Peyer's patch (tissue), 4 donors: Measurements from ENCODE around the gene ZBTB2. TPM values are rescaled to one million over a fixed set of nuclear protein-coding genes. Genes with fewer than 3 reads are reported as not detected.

Experiments used
- DNase-seq, 3 donors: peaks; one replicate each; pipeline ENCODE4 v3.0.0-alpha.2; 2017 to 2019
- H3K27ac ChIP-seq, 4 donors: fragments of 200-600 bp; sonication (generic); one replicate each; pipeline ENCODE4 v1.5.1; 2016 to 2019
- H3K27me3 ChIP-seq, 2 donors: fragments of 200-600 bp; sonication (generic); one replicate each; pipeline ENCODE4 v1.5.1; 2019
- H3K36me3 ChIP-seq, 3 donors: fragments of 200-600 bp; sonication (generic); one replicate each; pipeline ENCODE4 v1.5.1; 2016 to 2019
- H3K4me1 ChIP-seq, 4 donors: fragments of 200-600 bp; sonication (generic); one replicate each; pipeline ENCODE4 v1.5.1; 2016 to 2019
- H3K4me3 ChIP-seq, 4 donors: fragments of 200-600 bp; sonication (generic); 1 replicate in 3 of 4; 2 replicates in 1 of 4; pipeline ENCODE4 v1.5.1; 2016 to 2019; ENCODE audit warnings: mild to moderate bottlenecking in 1 of 4
- H3K9me3 ChIP-seq, 4 donors: fragments of 200-600 bp; sonication (generic); one replicate each; pipeline ENCODE4 v1.5.1; 2016 to 2019; ENCODE audit warnings: mild to moderate bottlenecking in 1 of 4
- POLR2A ChIP-seq, 2 donors: fragments of 450-650 bp; IDR thresholded peaks; one replicate each; pipeline ENCODE4 v1.5.1; 2017; ENCODE audit warnings: antibody characterized with exemption in 2 of 2, mild to moderate bottlenecking in 2 of 2, moderate library complexity in 2 of 2
- total RNA-seq, 4 donors: library from RNA; depleted of rRNA; stranded (reverse); fragments of >200 nt; gene quantifications; one replicate each; pipeline ENCODE4 v1.1.0, GENCODE V29; 2016
- TF ChIP-seq, protein P1 (sequence below), 6 experiments: fragments of 450-650 bp in 4 of 6; fragments of 200-600 bp in 2 of 6; sonication (generic) in 1 of 6; IDR thresholded peaks; one replicate each; pipeline ENCODE4 v1.5.1; 2017 to 2019; ENCODE audit warnings: antibody characterized with exemption in 6 of 6, mild to moderate bottlenecking in 3 of 6, moderate library complexity in 1 of 6

ZBTB2 gene
- total RNA-seq, 4 donors from 2014 or later = 7.3 to 12.4 (median 9.9) TPM

GRCh38 chr6:151436300-151436699 is 44.9 kb upstream of the ZBTB2 start:
- no peak overlapping the region for H3K27ac ChIP-seq
- H3K27me3 ChIP-seq = no peaks in the 10 kb centered on the region
- H3K4me1 ChIP-seq = peaks cover 0 to 11% (median 2%) of the 10 kb centered on the region in 4 donors
- no peak for DNase-seq
- no peaks in the 10 kb centered on the region for H3K9me3 ChIP-seq
- H3K4me3 ChIP-seq = no peak overlapping the region
- peaks cover 0 to 22% (median 0%) of the 10 kb centered on the region in 3 donors for H3K36me3 ChIP-seq
- TF ChIP-seq, protein P1, sequence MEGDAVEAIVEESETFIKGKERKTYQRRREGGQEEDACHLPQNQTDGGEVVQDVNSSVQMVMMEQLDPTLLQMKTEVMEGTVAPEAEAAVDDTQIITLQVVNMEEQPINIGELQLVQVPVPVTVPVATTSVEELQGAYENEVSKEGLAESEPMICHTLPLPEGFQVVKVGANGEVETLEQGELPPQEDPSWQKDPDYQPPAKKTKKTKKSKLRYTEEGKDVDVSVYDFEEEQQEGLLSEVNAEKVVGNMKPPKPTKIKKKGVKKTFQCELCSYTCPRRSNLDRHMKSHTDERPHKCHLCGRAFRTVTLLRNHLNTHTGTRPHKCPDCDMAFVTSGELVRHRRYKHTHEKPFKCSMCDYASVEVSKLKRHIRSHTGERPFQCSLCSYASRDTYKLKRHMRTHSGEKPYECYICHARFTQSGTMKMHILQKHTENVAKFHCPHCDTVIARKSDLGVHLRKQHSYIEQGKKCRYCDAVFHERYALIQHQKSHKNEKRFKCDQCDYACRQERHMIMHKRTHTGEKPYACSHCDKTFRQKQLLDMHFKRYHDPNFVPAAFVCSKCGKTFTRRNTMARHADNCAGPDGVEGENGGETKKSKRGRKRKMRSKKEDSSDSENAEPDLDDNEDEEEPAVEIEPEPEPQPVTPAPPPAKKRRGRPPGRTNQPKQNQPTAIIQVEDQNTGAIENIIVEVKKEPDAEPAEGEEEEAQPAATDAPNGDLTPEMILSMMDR (IDR thresholded peaks at IDR 0.05) = no peak
- TF ChIP-seq POLR2A (IDR thresholded peaks at IDR 0.05) = no peak

GRCh38 chr6:151434369-151434768 is 43.0 kb upstream of the ZBTB2 start:
- Histone ChIP-seq H3K27me3 (no peaks in the 10 kb centered on the region), H3K36me3 (peaks cover 0 to 41% (median 0%) of the 10 kb centered on the region in 3 donors), H3K27ac (no peak overlapping the region), H3K4me1 (peaks cover 0 to 11% (median 0%) of the 10 kb centered on the region in 4 donors), H3K9me3 (no peaks in the 10 kb centered on the region), H3K4me3 (no peak overlapping the region)
- no peak for DNase-seq
- no peak for TF ChIP-seq POLR2A (IDR thresholded peaks at IDR 0.05)
- TF ChIP-seq, protein P1 (IDR thresholded peaks at IDR 0.05) = no peak

DNA sequence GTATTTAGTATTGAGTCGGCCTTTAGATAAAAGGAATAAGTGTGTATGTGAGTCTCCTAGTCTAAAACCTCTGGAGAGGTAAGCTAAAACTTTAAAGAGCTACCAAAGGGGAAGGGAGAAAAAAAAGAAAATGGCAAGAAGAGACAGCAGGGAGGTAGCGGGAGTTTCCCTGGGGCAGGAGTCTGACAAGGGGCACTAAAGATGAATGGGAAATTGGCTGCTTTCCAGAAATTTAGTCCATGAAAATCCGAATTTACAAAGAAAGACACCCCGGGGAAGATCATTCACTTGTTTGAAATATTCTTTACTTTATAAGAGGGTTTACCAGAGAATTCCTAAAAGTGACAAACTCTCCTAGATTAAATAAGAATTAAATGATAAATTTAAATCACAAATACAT is 41.3 kb upstream of the ZBTB2 start:
- no peaks in the 10 kb centered on the region for H3K9me3 ChIP-seq
- H3K4me1 ChIP-seq = peaks cover 0 to 6% (median 0%) of the 10 kb centered on the region in 4 donors
- no peak for DNase-seq
- no peaks in the 10 kb centered on the region for H3K27me3 ChIP-seq
- TF ChIP-seq, protein P1 (IDR thresholded peaks at IDR 0.05) = no peak
- TF ChIP-seq POLR2A (IDR thresholded peaks at IDR 0.05) = no peak
- peaks cover 0 to 47% (median 0%) of the 10 kb centered on the region in 3 donors for H3K36me3 ChIP-seq
- H3K27ac ChIP-seq = no peak overlapping the region
- no peak overlapping the region for H3K4me3 ChIP-seq

- H3K36me3 ChIP-seq = peaks cover 0 to 59% (median 0%) of the 10 kb centered on the region in 3 donors
- TF ChIP-seq POLR2A (IDR thresholded peaks at IDR 0.05) = no peak
- TF ChIP-seq, protein P1 (IDR thresholded peaks at IDR 0.05) = no peak
Observed at GRCh38 chr6:151431337-151431736, 40.0 kb upstream of the ZBTB2 start.

DNA sequence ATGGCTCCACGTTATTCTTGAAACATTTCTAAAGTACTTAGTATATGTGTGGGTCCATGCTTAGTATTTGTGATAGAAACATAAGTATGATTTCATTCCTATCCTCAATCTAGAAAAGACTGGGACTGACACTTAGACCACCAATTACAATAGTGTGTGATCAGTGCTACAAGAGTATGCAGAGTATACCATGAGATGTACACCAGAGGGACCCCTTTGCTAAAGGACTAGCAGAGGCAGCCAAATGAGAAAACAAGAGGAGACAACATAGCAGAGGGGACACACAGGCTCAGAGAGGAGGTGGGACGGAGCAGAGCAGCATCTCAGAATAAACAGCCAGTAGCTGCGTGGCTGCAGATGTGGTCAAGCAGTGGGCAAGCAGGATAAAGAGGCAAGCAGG is 39.5 kb upstream of the ZBTB2 start:
- Histone ChIP-seq H3K27ac (no peak overlapping the region), H3K36me3 (peaks cover 0 to 63% (median 0%) of the 10 kb centered on the region in 3 donors), H3K4me1 (no peaks in the 10 kb centered on the region), H3K27me3 (no peaks in the 10 kb centered on the region), H3K9me3 (no peaks in the 10 kb centered on the region), H3K4me3 (no peak overlapping the region)
- TF ChIP-seq POLR2A (IDR thresholded peaks at IDR 0.05) = no peak
- TF ChIP-seq, protein P1 (IDR thresholded peaks at IDR 0.05) = no peak
- no peak for DNase-seq

More at GRCh38 chr6:151431337-151431736, 40.0 kb upstream of the ZBTB2 start:
- no peak for DNase-seq
- Histone ChIP-seq H3K27ac (no peak overlapping the region), H3K4me1 (no peaks in the 10 kb centered on the region), H3K4me3 (no peak overlapping the region), H3K27me3 (no peaks in the 10 kb centered on the region), H3K9me3 (no peaks in the 10 kb centered on the region)
